PC-3 (cell line): ENCODE data around the gene GALNT2. TPM values are rescaled to one million over a fixed set of nuclear protein-coding genes. Genes with fewer than 3 reads are reported as not detected.

ENCODE experiments used
- ATAC-seq: fragments of 200-7000 bp; cut with Tn5 transposase; 2 replicates; pipeline ENCODE4 v1.9.1; 2020; ENCODE audit warnings: mild to moderate bottlenecking, moderate library complexity
- BruUV-seq: library from RNA; stranded (reverse); fragments of 400-500 nt; replicated peaks from 2 replicates; lab custom pipeline; 2021; lab: Mats Ljungman, UMichigan
- CTCF ChIA-PET: fragments of 300-600 bp; sonication (Branson Sonifier 250); formaldehyde crosslinking; loops from one replicate; lab custom pipeline; 2022; ENCODE audit warnings: antibody characterized with exemption; lab: Charles Lee
- POLR2A ChIA-PET: fragments of 300-600 bp; sonication (Branson Sonifier 250); formaldehyde crosslinking; loops from one replicate; lab custom pipeline; 2022; ENCODE audit warnings: antibody characterized with exemption; ENCODE audit not compliant: unreplicated experiment; lab: Charles Lee
- DNase-seq: peaks from one replicate; pipeline ENCODE4 v3.0.0-alpha.2; 2015
- H2AFZ ChIP-seq: fragments of 300-600 bp; sonication (generic); 2 replicates; pipeline ENCODE4 v1.6.0; 2016; ENCODE audit warnings: antibody characterized with exemption, low read length
- H3F3A ChIP-seq: fragments of 300-600 bp; sonication (generic); one replicate; pipeline ENCODE4 v1.6.0; 2017; ENCODE audit warnings: antibody characterized with exemption, low read length, control low read depth, mild to moderate bottlenecking; ENCODE audit not compliant: unreplicated experiment
- H3K27ac ChIP-seq: fragments of 300-600 bp; sonication (generic); 2 replicates; pipeline ENCODE4 v1.5.1; 2016; ENCODE audit warnings: mild to moderate bottlenecking, low read length
- H3K27me3 ChIP-seq: fragments of 300-600 bp; sonication (generic); 2 replicates; pipeline ENCODE4 v1.6.1; 2016; ENCODE audit warnings: low read length, mixed read lengths
- H3K36me3 ChIP-seq: fragments of 300-600 bp; sonication (generic); 2 replicates; pipeline ENCODE4 v1.6.1; 2016; ENCODE audit warnings: low read depth, mixed run types, low read length, mixed read lengths
- H3K4me1 ChIP-seq: fragments of 300-600 bp; sonication (generic); 2 replicates; pipeline ENCODE4 v1.5.1; 2016; ENCODE audit warnings: low read length; ENCODE audit not compliant: insufficient read depth
- H3K4me2 ChIP-seq: fragments of 300-600 bp; sonication (generic); 2 replicates; pipeline ENCODE4 v1.6.0; 2016; ENCODE audit warnings: low read length
- H3K4me3 ChIP-seq: fragments of 300-600 bp; sonication (generic); 2 replicates; pipeline ENCODE4 v1.5.1; 2016; ENCODE audit warnings: mild to moderate bottlenecking, low read length, mixed read lengths
- H3K79me2 ChIP-seq: fragments of 300-600 bp; sonication (generic); 2 replicates; pipeline ENCODE4 v1.6.1; 2017; ENCODE audit warnings: low read length, mixed read lengths
- H3K9ac ChIP-seq: fragments of 300-600 bp; sonication (generic); 2 replicates; pipeline ENCODE4 v1.6.0; 2016; ENCODE audit warnings: mild to moderate bottlenecking, low read length
- H3K9me2 ChIP-seq: fragments of 300-600 bp; sonication (generic); replicated peaks from 2 replicates; pipeline ENCODE4 v1.6.1; 2016; ENCODE audit warnings: mixed run types, low read length, mixed read lengths
- H3K9me3 ChIP-seq: fragments of 300-600 bp; sonication (generic); 2 replicates; pipeline ENCODE4 v1.6.1; 2016; ENCODE audit warnings: low read length, mixed read lengths
- H4K20me1 ChIP-seq: fragments of 300-600 bp; sonication (generic); 2 replicates; pipeline ENCODE4 v1.6.1; 2016; ENCODE audit warnings: low read length, mixed read lengths
- CTCF ChIP-seq: fragments of 300-600 bp; sonication (generic); conservative IDR thresholded peaks from 2 replicates; pipeline ENCODE4 v1.5.1; 2017; ENCODE audit warnings: antibody characterized with exemption, low read depth, mild to moderate bottlenecking, low read length
- EZH2 ChIP-seq: fragments of 300-600 bp; sonication (generic); IDR thresholded peaks from one replicate; pipeline ENCODE4 v1.6.1; 2017; ENCODE audit warnings: antibody characterized with exemption, mild to moderate bottlenecking, low read length; ENCODE audit not compliant: unreplicated experiment
- EZH2phosphoT487 ChIP-seq: fragments of 300-600 bp; sonication (generic); IDR thresholded peaks from 2 replicates; pipeline ENCODE4 v1.6.1; 2018; ENCODE audit warnings: mild to moderate bottlenecking, antibody characterized with exemption, low read length, borderline replicate concordance
- intact Hi-C: fragments of 100-400 bp; cut with micrococcal nuclease; formaldehyde crosslinking; loops from 2 replicates; pipeline ENCODE4 v1.9.0; 2023
- total RNA-seq: library from RNA; depleted of rRNA; stranded (reverse); fragments of >200 nt; gene quantifications from 2 replicates; pipeline ENCODE4 v1.2.3, GENCODE V29; 2014

GALNT2 gene
- total RNA-seq, 1 experiment from 2014 or later, result 182 TPM

GRCh38 chr1:230300322-230301301, 233.6 kb downstream of the GALNT2 start:
- no peaks in the 10 kb centered on the region for H3F3A ChIP-seq
- H2AFZ ChIP-seq, result no peak overlapping the region
- ATAC-seq (no peak), DNase-seq (no peak)
- H3K9ac ChIP-seq, result no peak overlapping the region
- intact Hi-C loops, result loop anchor here (10.0 kb wide), 1 partner anchor 196 kb away; no protein-coding TSS in a partner anchor
- no peak overlapping the region for H3K4me3 ChIP-seq
- CTCF ChIA-PET, result no interaction called here
- H3K4me2 ChIP-seq, result no peak overlapping the region
- H3K79me2 ChIP-seq, result no peaks in the 10 kb centered on the region
- no TSS peak for BruUV-seq
- no peaks in the 10 kb centered on the region for H3K9me2 ChIP-seq
- H4K20me1 ChIP-seq, result no peaks in the 10 kb centered on the region
- H3K27ac ChIP-seq, result no peak overlapping the region
- H3K36me3 ChIP-seq, result no peaks in the 10 kb centered on the region
- TF ChIP-seq EZH2, result no peak
- TF ChIP-seq CTCF, result no peak
- no peak for TF ChIP-seq EZH2phosphoT487
- H3K27me3 ChIP-seq, result peaks cover 7% of the 10 kb centered on the region
- POLR2A ChIA-PET, result interaction anchor here (0.5 kb wide), 1 partner anchor 46 kb away, joined by 5 read pairs; no protein-coding TSS in a partner anchor
- H3K9me3 ChIP-seq, result no peaks in the 10 kb centered on the region
- no peaks in the 10 kb centered on the region for H3K4me1 ChIP-seq

- Histone ChIP-seq H3K36me3 (no peaks in the 10 kb centered on the region), H3K9ac (no peak overlapping the region), H3K4me1 (no peaks in the 10 kb centered on the region), H4K20me1 (no peaks in the 10 kb centered on the region), H3K27me3 (no peaks in the 10 kb centered on the region; the same call in 1 of the 2 replicates), H3K9me3 (no peaks in the 10 kb centered on the region), H3K9me2 (no peaks in the 10 kb centered on the region), H3K4me2 (no peak overlapping the region), H3K4me3 (no peak overlapping the region), H3F3A (no peaks in the 10 kb centered on the region), H2AFZ (no peak overlapping the region), H3K79me2 (no peaks in the 10 kb centered on the region), H3K27ac (no peak overlapping the region)
- intact Hi-C loops, result loop anchor here (10.0 kb wide), 1 partner anchor 197 kb away; no protein-coding TSS in a partner anchor
- DNase-seq (no peak), ATAC-seq (no peak)
- no TSS peak for BruUV-seq
- POLR2A ChIA-PET, result no interaction called here
- TF ChIP-seq CTCF (no peak), EZH2 (no peak), EZH2phosphoT487 (no peak)
- CTCF ChIA-PET, result no interaction called here
Measured at GRCh38 chr1:230301322-230301721, 234.3 kb downstream of the GALNT2 start.
